ENCODE measurements around the gene GALNT11.

GALNT11 gene

GRCh38 chr7:152115021-152115718 is 89.7 kb downstream of the GALNT11 start:
- DNase-seq (ENCODE audit: low read depth in 1 of 2, low spot score in 1 of 2): no peak

GRCh38 chr7:152117356-152117755 is 91.9 kb downstream of the GALNT11 start:
- DNase-seq (ENCODE audit: low read depth in 1 of 2, low spot score in 1 of 2): no peak

GRCh38 chr7:152120210-152120609 is 94.7 kb downstream of the GALNT11 start:
- no peak for DNase-seq (ENCODE audit: low read depth in 1 of 2, low spot score in 1 of 2)

GRCh38 chr7:152120776-152121175 is 95.3 kb downstream of the GALNT11 start:
- DNase-seq (ENCODE audit: low read depth in 1 of 2, low spot score in 1 of 2): no peak

- DNase-seq (ENCODE audit: low read depth in 1 of 2, low spot score in 1 of 2): no peak
Measured at GRCh38 chr7:152121432-152121831, 96.0 kb downstream of the GALNT11 start.

GRCh38 chr7:152122540-152122939 is 97.1 kb downstream of the GALNT11 start:
- DNase-seq (ENCODE audit: low read depth in 1 of 2, low spot score in 1 of 2): no peak

DNA sequence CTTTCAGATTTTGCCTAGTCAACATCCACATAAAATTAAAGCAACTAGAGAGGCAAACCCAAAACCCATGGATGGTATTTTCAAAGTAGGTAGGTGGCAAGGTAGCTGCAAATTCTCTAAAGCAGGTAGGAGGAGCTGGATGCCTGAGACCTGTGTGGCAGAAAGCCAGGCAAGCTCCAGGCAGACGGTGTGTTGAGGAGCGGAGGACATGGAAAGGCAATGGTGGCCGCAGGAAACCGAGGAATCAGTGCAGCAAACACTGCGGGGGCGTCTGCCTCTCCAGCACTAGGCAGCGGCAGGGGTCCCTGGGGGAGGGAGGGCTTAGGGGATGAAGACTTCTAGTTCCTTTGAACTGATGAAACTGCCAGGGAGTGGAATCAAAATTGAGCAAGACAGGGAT is 101.3 kb downstream of the GALNT11 start:
- DNase-seq (ENCODE audit: low read depth in 1 of 2, low spot score in 1 of 2): no peak

DNA sequence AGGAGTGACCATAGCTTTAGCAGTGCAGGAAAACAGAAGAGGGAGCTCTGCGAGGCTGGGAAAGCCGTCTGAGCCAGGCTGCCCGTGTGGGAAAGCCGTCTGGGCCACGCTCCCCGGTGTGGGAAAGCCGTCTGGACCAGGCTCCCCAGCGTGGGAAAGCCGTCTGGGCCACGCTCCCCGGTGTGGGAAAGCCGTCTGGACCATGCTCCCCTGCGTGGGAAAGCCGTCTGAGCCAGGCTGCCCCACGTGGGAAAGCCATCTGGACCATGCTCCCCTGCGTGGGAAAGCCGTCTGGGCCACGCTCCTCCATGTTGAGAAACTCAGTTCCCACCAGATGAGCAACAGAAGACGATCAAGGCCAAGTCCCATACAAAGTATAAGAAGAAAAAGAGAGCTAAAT is 101.8 kb downstream of the GALNT11 start:
- no peak for DNase-seq (ENCODE audit: low read depth in 1 of 2, low spot score in 1 of 2)

DNA sequence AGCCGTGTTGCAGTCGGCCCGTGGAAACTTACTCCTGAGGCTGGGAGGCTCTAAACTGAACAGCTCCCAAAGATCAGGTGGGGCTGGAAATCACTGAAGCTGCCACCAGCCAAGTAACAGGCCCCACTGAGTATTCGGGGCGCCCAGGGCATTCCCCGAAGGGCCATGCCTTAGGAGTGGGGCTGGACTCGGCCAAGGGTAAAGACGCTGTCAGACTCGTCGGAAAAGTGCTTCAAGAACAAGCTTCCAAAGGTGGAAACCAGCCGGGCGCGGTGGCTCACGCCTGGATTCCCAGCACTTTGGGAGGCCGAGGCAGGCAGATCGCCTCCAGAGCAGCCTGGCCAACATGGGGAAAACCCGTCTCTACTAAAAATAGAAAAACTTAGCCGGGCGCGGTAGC is 102.8 kb downstream of the GALNT11 start:
- DNase-seq (ENCODE audit: low read depth in 1 of 2, low spot score in 1 of 2): no peak

- no peak for DNase-seq (ENCODE audit: low read depth in 1 of 2, low spot score in 1 of 2)
Measured at GRCh38 chr7:152128741-152129461, 103.4 kb downstream of the GALNT11 start.

- DNase-seq (ENCODE audit: low read depth in 1 of 2, low spot score in 1 of 2): no peak
Measured at GRCh38 chr7:152129682-152130081, 104.2 kb downstream of the GALNT11 start.

GRCh38 chr7:152130658-152131590 is 105.5 kb downstream of the GALNT11 start:
- no peak for DNase-seq (ENCODE audit: low read depth in 1 of 2, low spot score in 1 of 2)

DNA sequence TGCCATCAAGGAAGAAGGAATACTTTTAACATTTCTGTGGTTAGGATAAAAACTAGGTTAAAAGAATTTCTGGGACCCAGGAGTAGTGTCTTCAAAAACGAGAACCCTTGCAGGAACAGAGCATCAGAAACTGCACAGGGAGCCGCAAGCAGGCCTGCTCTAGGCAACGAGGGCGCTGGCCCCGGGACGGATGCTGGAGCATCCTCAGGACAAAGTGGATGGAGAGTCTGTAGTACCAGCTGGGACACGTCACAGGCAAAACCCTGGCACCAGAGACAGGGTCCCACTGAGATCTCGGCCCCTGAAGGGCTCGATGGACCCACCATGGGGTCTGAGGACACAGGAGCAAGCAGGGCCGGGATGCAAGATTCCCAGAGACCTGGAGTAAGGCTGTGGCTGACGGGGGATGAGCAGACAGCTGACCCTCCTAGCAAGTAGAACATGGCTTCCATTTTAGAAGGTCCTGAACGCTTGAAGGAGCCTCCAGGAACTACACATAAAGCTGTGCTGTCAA is 106.6 kb downstream of the GALNT11 start:
- no peak for DNase-seq (ENCODE audit: low read depth in 1 of 2, low spot score in 1 of 2)

DNA sequence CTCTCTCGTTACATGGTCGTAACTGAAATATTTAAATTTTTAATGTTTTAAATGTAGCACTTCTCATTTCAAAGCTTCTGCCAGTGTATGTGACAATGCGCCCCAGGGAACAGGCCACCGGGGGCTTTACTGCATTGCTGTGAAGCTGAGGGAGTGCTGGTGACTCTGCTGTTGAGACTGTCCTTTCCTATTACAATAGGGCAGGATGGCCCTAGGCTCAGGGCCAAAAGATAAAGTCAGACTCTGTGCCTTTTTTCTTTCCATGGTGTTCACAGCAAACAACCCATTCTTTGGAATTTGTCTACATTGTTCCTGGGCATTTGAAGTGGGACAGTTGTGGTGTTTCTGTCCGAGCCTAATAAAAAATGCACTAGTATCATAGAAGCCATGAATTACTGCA is 107.3 kb downstream of the GALNT11 start:
- no peak for DNase-seq (ENCODE audit: low read depth in 1 of 2, low spot score in 1 of 2)

DNA sequence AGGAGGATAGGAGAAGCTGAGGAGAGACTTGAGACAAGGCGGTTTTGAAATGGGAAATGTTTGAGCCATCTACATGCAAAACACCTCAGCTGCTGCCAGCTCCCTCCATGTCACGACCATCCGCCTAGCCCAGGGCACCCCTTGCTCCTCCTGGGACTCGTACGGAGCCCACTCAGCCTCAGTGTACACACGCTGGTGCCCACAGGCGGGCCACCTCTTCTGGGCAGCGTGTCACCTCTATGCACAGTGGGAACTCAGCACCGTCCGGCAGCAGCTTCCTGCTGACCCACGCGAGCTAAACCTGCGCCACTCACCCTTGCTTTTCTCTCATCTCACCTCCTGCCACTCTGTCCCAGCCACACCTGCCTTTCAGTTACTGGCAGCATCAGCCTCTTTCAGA is 108.3 kb downstream of the GALNT11 start:
- no peak for DNase-seq (ENCODE audit: low read depth in 1 of 2, low spot score in 1 of 2)

DNA sequence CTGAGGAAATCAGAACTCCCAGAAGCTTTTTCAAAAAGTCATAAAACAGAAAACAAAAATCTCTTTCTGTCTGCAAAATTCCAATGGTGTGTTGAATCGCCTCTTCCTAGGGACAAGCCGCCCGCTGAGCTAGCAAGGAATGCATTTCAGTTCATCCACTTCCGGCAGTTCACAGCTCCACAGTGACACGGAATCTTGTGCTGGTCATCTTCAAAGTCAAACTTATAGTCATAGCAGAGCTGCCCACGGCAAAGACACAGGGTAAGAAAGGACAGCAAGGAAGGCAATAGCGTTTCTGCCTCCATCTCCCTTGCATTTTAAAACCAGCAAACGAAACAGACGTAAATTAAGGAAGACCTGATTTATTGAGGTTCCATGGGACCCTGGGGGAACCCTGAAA is 111.2 kb downstream of the GALNT11 start:
- no peak for DNase-seq (ENCODE audit: low read depth in 1 of 2, low spot score in 1 of 2)

DNA sequence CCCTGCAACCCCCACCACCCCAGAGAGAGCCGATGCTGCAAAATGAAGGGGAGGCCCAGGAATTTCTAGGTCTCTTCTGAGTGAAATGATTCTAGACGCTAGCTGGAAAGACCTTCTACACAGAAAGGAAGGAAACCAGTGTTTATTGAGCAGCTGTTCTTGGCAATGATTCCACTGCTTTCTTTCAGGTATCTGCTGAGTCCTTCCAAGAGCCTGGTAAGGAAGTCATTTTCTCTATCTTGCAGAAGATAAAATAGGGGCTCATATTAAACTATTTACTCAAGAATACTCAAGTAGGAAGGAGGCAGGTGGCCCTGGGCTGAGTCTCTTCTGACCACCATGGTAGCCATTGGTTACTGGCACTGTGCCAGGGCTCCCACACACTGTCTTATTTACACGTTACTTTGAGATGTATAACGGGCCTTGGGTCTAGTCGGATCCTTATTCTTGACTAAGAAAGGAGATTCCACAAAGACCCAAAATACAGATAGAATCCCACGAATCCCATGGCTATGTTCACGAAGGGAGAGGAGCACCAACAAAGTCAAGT is 112.1 kb downstream of the GALNT11 start:
- DNase-seq (ENCODE audit: low read depth in 1 of 2, low spot score in 1 of 2): no peak

DNA sequence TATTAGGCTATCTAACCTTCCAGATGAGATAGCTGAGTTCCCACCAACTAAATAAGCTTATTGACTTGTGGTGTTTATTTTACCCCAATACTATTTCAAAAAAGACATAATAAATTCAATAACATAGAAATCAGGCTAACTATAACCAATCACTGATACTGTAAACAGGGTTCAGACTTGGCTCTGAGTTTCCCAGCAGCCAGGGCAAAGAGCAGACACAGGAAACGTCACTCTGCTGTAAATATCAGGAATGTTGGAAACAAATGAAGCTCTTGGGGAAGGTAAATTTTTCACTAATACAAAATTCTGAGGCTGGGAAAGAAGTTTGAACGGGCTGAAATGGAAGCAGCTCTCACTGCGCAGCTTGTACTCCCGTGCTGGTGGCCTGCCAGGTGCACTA is 114.6 kb downstream of the GALNT11 start:
- no peak for DNase-seq (ENCODE audit: low read depth in 1 of 2, low spot score in 1 of 2)

GRCh38 chr7:152140560-152140959 is 115.1 kb downstream of the GALNT11 start:
- no peak for DNase-seq (ENCODE audit: low read depth in 1 of 2, low spot score in 1 of 2)

DNA sequence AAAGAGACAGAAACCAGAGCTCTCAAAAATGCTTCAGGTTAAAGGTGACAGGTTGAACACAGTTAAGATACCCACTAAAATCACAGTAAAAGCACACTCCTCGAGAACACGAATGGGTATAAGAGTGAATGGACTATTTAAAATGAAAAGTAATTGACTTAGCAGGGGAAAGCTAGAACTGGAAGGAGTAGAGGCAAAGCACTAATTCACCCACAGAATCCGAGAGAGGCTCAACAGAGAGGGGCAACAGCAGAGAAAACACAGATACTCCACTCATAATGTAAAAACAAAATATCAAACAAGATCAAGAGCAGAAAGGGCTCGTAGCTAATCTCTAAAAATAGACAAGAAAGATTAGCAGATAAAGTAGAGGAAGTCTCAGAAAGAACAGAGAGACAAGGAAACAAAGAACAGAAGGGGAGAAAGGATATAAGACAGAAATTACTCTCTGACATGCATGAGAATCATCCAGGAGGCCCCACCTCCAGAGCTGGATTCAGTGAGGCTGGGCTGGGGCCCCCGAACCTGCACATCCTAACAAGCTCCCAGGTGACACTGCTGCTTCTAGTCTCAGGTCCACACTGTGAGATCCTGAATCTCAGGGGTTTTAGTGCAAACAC is 117.6 kb downstream of the GALNT11 start:
- no peak for DNase-seq (ENCODE audit: low read depth in 1 of 2, low spot score in 1 of 2)

Measured in activated CD4-positive, alpha-beta T cell treated with anti-CD3 and anti-CD28 coated beads, Interleukin-2, amount 50 U/mL, for 24 hours (primary cell).